C4-2B (cell line): Measurements from ENCODE around the gene IGSF11.

Experiments
- ZFX ChIP-seq: fragments of 450-650 bp; IDR thresholded peaks from 2 replicates; pipeline ENCODE4 v1.6.1; 2017
- TF ChIP-seq, protein P1 (sequence below): fragments of 450-650 bp; conservative IDR thresholded peaks from 2 replicates; pipeline ENCODE4 v1.5.1; 2017; ENCODE audit warnings: mild to moderate bottlenecking

GRCh38 chr3:118910332-118910731 is 124.3 kb downstream of the IGSF11 start:
- no peak for TF ChIP-seq ZFX
- TF ChIP-seq, protein P1, sequence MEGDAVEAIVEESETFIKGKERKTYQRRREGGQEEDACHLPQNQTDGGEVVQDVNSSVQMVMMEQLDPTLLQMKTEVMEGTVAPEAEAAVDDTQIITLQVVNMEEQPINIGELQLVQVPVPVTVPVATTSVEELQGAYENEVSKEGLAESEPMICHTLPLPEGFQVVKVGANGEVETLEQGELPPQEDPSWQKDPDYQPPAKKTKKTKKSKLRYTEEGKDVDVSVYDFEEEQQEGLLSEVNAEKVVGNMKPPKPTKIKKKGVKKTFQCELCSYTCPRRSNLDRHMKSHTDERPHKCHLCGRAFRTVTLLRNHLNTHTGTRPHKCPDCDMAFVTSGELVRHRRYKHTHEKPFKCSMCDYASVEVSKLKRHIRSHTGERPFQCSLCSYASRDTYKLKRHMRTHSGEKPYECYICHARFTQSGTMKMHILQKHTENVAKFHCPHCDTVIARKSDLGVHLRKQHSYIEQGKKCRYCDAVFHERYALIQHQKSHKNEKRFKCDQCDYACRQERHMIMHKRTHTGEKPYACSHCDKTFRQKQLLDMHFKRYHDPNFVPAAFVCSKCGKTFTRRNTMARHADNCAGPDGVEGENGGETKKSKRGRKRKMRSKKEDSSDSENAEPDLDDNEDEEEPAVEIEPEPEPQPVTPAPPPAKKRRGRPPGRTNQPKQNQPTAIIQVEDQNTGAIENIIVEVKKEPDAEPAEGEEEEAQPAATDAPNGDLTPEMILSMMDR: no peak
